Activated CD4-positive, alpha-beta T cell treated with anti-CD3 and anti-CD28 coated beads for 36 hours (primary cell): ENCODE data around the gene VPS35. TPM values are rescaled to one million over a fixed set of nuclear protein-coding genes. Genes with fewer than 3 reads are reported as not detected.

ENCODE experiments used
- ATAC-seq: fragments of 200-7000 bp; cut with Tn5 transposase; one replicate; pipeline ENCODE4 v1.10.0; 2021; ENCODE audit warnings: mild to moderate bottlenecking, moderate library complexity
- CTCF ChIA-PET: fragments of 350-600 bp; sonication (Branson Sonifier 250); formaldehyde crosslinking; loops from one replicate; lab custom pipeline; 2021; ENCODE audit warnings: antibody characterized with exemption; lab: Charles Lee
- POLR2A ChIA-PET: fragments of 350-600 bp; sonication (Branson Sonifier 250); formaldehyde crosslinking; loops from one replicate; lab custom pipeline; 2021; ENCODE audit warnings: antibody characterized with exemption, inconsistent platforms; lab: Charles Lee
- DNase-seq: peaks from one replicate; pipeline ENCODE4 v3.0.0-alpha.2; 2020
- H3K27ac Mint-ChIP-seq: one replicate; pipeline ENCODE4 v1.8.0; 2021; ENCODE audit warnings: mixed read lengths
- H3K27me3 Mint-ChIP-seq: one replicate; pipeline ENCODE4 v1.8.0; 2021; ENCODE audit warnings: mixed read lengths
- H3K36me3 Mint-ChIP-seq: one replicate; pipeline ENCODE4 v1.8.0; 2021; ENCODE audit warnings: low read depth, mixed read lengths
- H3K4me1 Mint-ChIP-seq: one replicate; pipeline ENCODE4 v1.8.0; 2021; ENCODE audit warnings: mixed read lengths
- H3K4me3 Mint-ChIP-seq: one replicate; pipeline ENCODE4 v1.8.0; 2021; ENCODE audit warnings: mild to moderate bottlenecking, moderate library complexity, mixed read lengths
- H3K9me3 Mint-ChIP-seq: one replicate; pipeline ENCODE4 v1.8.0; 2021; ENCODE audit warnings: low read depth, mixed read lengths
- intact Hi-C, 2 experiments: fragments of 100-400 bp; cut with DNase I in 1 of 2; cut with micrococcal nuclease in 1 of 2; formaldehyde crosslinking; loops; one replicate each; pipeline versions ENCODE4 v1.14.2 to v1.15.1; 2022 to 2024; cut with DNase I, micrococcal nuclease
- total RNA-seq, 2 experiments: library from RNA; stranded (reverse); gene quantifications; one replicate each; pipeline ENCODE4 v1.2.3, GENCODE V29; 2021

Gene VPS35
- total RNA-seq, 2 experiments from 2014 or later: 60.0 to 98.4 TPM

DNA sequence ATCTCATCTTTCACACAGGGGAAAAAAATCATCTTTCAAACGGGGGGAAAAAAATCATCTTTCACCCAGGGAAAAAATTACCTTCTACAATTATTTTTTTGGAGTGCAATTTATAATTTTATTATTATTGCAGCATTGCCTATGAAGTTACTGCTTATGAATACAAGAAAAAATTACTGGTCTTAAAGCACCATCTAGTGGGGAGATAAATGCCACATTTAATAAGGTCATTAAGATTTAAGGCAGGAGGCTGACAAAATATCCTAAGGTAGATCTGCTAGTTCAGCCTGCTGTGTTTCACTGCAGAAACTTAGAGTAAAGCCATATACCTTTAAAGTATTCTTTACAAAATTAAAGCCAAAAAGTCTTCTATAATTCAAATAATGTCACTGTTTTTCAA, 81.4 kb downstream of the VPS35 start:
- Mint-ChIP-seq H3K4me1 (no peaks in the 10 kb centered on the region), H3K36me3 (peaks cover 24% of the 10 kb centered on the region), H3K9me3 (no peaks in the 10 kb centered on the region), H3K27ac (no peak overlapping the region), H3K4me3 (no peak overlapping the region), H3K27me3 (no peaks in the 10 kb centered on the region)
- ChIA-PET CTCF (interaction anchor here (0.6 to 2.0 kb wide), 5 partner anchors 12 to 997 kb away, joined by 3 to 7 read pairs (median 4); partner anchors contain the start of gene SHCBP1), POLR2A (interaction anchor here (0.7 kb wide), 1 partner anchor 12 kb away, joined by 3 read pairs; no protein-coding TSS in a partner anchor)
- DNase-seq: no peak
- intact Hi-C loops: no loop called here
- no peak for ATAC-seq

DNA sequence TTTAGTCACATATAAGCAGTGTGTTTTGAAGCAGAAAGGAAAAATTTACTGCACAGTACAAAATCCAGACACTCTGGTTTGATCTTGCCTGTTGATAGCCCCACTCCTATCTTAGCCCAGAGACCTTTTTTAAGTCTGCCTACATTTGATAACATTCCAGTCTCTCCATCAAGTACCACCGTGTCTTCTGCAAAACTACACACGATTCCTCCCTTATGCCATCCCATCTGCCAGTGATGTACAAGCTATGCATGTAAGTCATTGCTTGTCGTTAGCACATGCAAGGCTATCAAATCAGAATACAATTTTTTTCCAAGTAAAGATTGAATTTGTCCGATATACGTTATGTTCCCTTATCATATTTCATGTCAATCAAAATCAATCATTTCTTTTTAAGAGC, 82.7 kb downstream of the VPS35 start:
- Mint-ChIP-seq H3K36me3 (peaks cover 33% of the 10 kb centered on the region), H3K9me3 (no peaks in the 10 kb centered on the region), H3K4me1 (no peaks in the 10 kb centered on the region), H3K27ac (no peak overlapping the region), H3K27me3 (no peaks in the 10 kb centered on the region), H3K4me3 (no peak overlapping the region)
- ChIA-PET POLR2A (no interaction called here), CTCF (interaction anchor here (0.6 to 1.3 kb wide), 4 partner anchors 12 to 298 kb away, joined by 3 to 5 read pairs (median 4); no protein-coding TSS in a partner anchor)
- intact Hi-C loops: no loop called here
- DNase-seq (no peak), ATAC-seq (no peak)

Other genes starting within 250 kb of the VPS35 start
- gene SHCBP1, start 67.8 kb downstream of the VPS35 start, total RNA-seq: 10 to 100 TPM; 29.1 to 47.4 TPM
- 10 to 100 TPM; 30.3 to 43.4 TPM for gene ORC6, start 481 bp upstream of the VPS35 start, total RNA-seq
- under 1 TPM; 0.05 to 0.27 TPM for gene MYLK3, start 59.2 kb upstream of the VPS35 start, total RNA-seq
- gene C16orf87, start 142.0 kb upstream of the VPS35 start, total RNA-seq: 10 to 100 TPM; 14.6 to 17.2 TPM
- 10 to 100 TPM; 25.6 to 34.9 TPM for gene GPT2, start 195.2 kb upstream of the VPS35 start, total RNA-seq